WTC11 (cell line): ENCODE data around the gene CCDC88B. TPM values are rescaled to one million over a fixed set of nuclear protein-coding genes. Genes with fewer than 3 reads are reported as not detected.

Experiments
- ARID4B ChIP-seq: sonication (generic); formaldehyde crosslinking; IDR thresholded peaks from 2 replicates; pipeline ENCODE4 v1.8.0; 2023; ENCODE audit warnings: missing genetic modification reagents, mild to moderate bottlenecking, borderline replicate concordance
- ATF1 ChIP-seq: sonication (generic); formaldehyde crosslinking; IDR thresholded peaks from 2 replicates; pipeline ENCODE4 v1.8.1; 2023; ENCODE audit warnings: mild to moderate bottlenecking, moderate library complexity, missing genetic modification reagents
- ATF6 ChIP-seq: sonication (generic); formaldehyde crosslinking; IDR thresholded peaks from 2 replicates; pipeline ENCODE4 v1.8.1; 2023; ENCODE audit warnings: mild to moderate bottlenecking, missing genetic modification reagents
- CREB1 ChIP-seq: sonication (generic); formaldehyde crosslinking; IDR thresholded peaks from 2 replicates; pipeline ENCODE4 v1.8.0; 2023; ENCODE audit warnings: mild to moderate bottlenecking, missing genetic modification reagents
- FOXK1 ChIP-seq: sonication (generic); formaldehyde crosslinking; IDR thresholded peaks from 2 replicates; pipeline ENCODE4 v1.8.0; 2022; ENCODE audit warnings: mild to moderate bottlenecking, moderate library complexity, missing genetic modification reagents
- GABPB1 ChIP-seq: sonication (generic); formaldehyde crosslinking; IDR thresholded peaks from 2 replicates; pipeline ENCODE4 v1.8.1; 2023; ENCODE audit warnings: mild to moderate bottlenecking, missing genetic modification reagents
- GTF2I ChIP-seq: fragments of 250-450 bp; sonication (Bioruptor Pico); conservative IDR thresholded peaks from 2 replicates; pipeline ENCODE4 v1.4.0; 2021; ENCODE audit warnings: mild to moderate bottlenecking
- HMGA2 ChIP-seq: fragments of 250-450 bp; sonication (Bioruptor Pico); IDR thresholded peaks from 2 replicates; pipeline ENCODE4 v1.4.0; 2021; ENCODE audit warnings: mild to moderate bottlenecking, moderate library complexity
- NFATC4 ChIP-seq: fragments of 250-450 bp; sonication (Bioruptor Pico); IDR thresholded peaks from 2 replicates; pipeline ENCODE4 v1.9.0; 2021; ENCODE audit warnings: mild to moderate bottlenecking
- NFYB ChIP-seq: sonication (generic); formaldehyde crosslinking; conservative IDR thresholded peaks from 2 replicates; pipeline ENCODE4 v1.8.0; 2022; ENCODE audit warnings: low read depth, missing genetic modification reagents
- NR2C2 ChIP-seq: sonication (generic); formaldehyde crosslinking; IDR thresholded peaks from 2 replicates; pipeline ENCODE4 v1.8.0; 2022; ENCODE audit warnings: mild to moderate bottlenecking, missing genetic modification reagents
- NR3C1 ChIP-seq: sonication (generic); formaldehyde crosslinking; conservative IDR thresholded peaks from 2 replicates; pipeline ENCODE4 v1.8.1; 2023; ENCODE audit warnings: low read depth, mild to moderate bottlenecking, missing genetic modification reagents
- PRDM15 ChIP-seq: sonication (generic); formaldehyde crosslinking; IDR thresholded peaks from 2 replicates; pipeline ENCODE4 v1.8.0; 2022; ENCODE audit warnings: missing genetic modification reagents
- PRRX2 ChIP-seq: fragments of 250-450 bp; sonication (Bioruptor Pico); IDR thresholded peaks from 2 replicates; pipeline ENCODE4 v1.8.0; 2021; ENCODE audit warnings: mild to moderate bottlenecking
- RORB ChIP-seq: fragments of 250-450 bp; sonication (Bioruptor Pico); IDR thresholded peaks from 2 replicates; pipeline ENCODE4 v1.9.0; 2021; ENCODE audit warnings: mild to moderate bottlenecking
- SMAD3 ChIP-seq: sonication (generic); formaldehyde crosslinking; IDR thresholded peaks from 2 replicates; pipeline ENCODE4 v1.8.0; 2022; ENCODE audit warnings: missing genetic modification reagents, mild to moderate bottlenecking, borderline replicate concordance
- SMAD4 ChIP-seq: sonication (generic); formaldehyde crosslinking; IDR thresholded peaks from 2 replicates; pipeline ENCODE4 v1.8.0; 2022; ENCODE audit warnings: mild to moderate bottlenecking, missing genetic modification reagents
- TCF7 ChIP-seq: sonication (generic); formaldehyde crosslinking; IDR thresholded peaks from 2 replicates; pipeline ENCODE4 v1.8.0; 2022; ENCODE audit warnings: mild to moderate bottlenecking, low read depth, missing genetic modification reagents, moderate library complexity
- TEAD1 ChIP-seq: sonication (generic); formaldehyde crosslinking; IDR thresholded peaks from 2 replicates; pipeline ENCODE4 v1.8.0; 2022; ENCODE audit warnings: mild to moderate bottlenecking, missing genetic modification reagents
- USF1 ChIP-seq: sonication (generic); formaldehyde crosslinking; IDR thresholded peaks from 2 replicates; pipeline ENCODE4 v1.8.0; 2022; ENCODE audit warnings: mild to moderate bottlenecking, missing genetic modification reagents
- ZBTB21 ChIP-seq: sonication (generic); formaldehyde crosslinking; IDR thresholded peaks from 2 replicates; pipeline ENCODE4 v1.8.1; 2023; ENCODE audit warnings: mild to moderate bottlenecking, missing genetic modification reagents, borderline replicate concordance
- ZNF317 ChIP-seq: sonication (generic); formaldehyde crosslinking; IDR thresholded peaks from 2 replicates; pipeline ENCODE4 v1.8.1; 2023; ENCODE audit warnings: low read depth, mild to moderate bottlenecking, moderate library complexity, missing genetic modification reagents, borderline replicate concordance
- ZNF512 ChIP-seq: sonication (generic); formaldehyde crosslinking; IDR thresholded peaks from 2 replicates; pipeline ENCODE4 v1.8.1; 2022; ENCODE audit warnings: missing genetic modification reagents, borderline replicate concordance
- ZSCAN18 ChIP-seq: fragments of 250-450 bp; sonication (Bioruptor Pico); IDR thresholded peaks from 2 replicates; pipeline ENCODE4 v2.1.2; 2022; ENCODE audit warnings: mild to moderate bottlenecking, moderate library complexity
- total RNA-seq: library from RNA; stranded (reverse); gene quantifications from 3 replicates; pipeline ENCODE4 v1.2.3, GENCODE V29; 2021

CCDC88B gene
- total RNA-seq, 1 experiment from 2014 or later, result 17.0 TPM

- TF ChIP-seq ZNF512 (CRISPR knock-in tag), result no peak
- TF ChIP-seq GABPB1 (CRISPR knock-in tag), result no peak; the same call in 1 of the 2 replicates
- no peak for TF ChIP-seq GTF2I (CRISPR knock-in tag)
- no peak for TF ChIP-seq SMAD3
- TF ChIP-seq ZSCAN18 (CRISPR knock-in tag), result no peak
- TF ChIP-seq FOXK1 (CRISPR knock-in tag), result peak; percentile 51
- peak; percentile 65 for TF ChIP-seq TEAD1
- no peak for TF ChIP-seq NFATC4 (CRISPR knock-in tag)
- TF ChIP-seq TCF7 (CRISPR knock-in tag), result no peak
- TF ChIP-seq ATF1 (CRISPR knock-in tag), result no peak
- peak; percentile 74 for TF ChIP-seq PRDM15 (CRISPR knock-in tag)
- no peak for TF ChIP-seq NFYB
- no peak for TF ChIP-seq PRRX2 (CRISPR knock-in tag)
- TF ChIP-seq ATF6, result no peak
- peak; percentile 79 for TF ChIP-seq USF1 (CRISPR knock-in tag)
- no peak for TF ChIP-seq SMAD4 (CRISPR knock-in tag)
- TF ChIP-seq RORB (CRISPR knock-in tag), result no peak
- no peak for TF ChIP-seq ZNF317
- TF ChIP-seq NR3C1 (CRISPR knock-in tag), result no peak
- TF ChIP-seq ZBTB21 (CRISPR knock-in tag), result no peak
- TF ChIP-seq NR2C2 (CRISPR knock-in tag), result peak; percentile 90
- TF ChIP-seq HMGA2 (CRISPR knock-in tag), result no peak
- TF ChIP-seq ARID4B, result peak; percentile 38; the same call in 1 of the 2 replicates
- TF ChIP-seq CREB1 (CRISPR knock-in tag), result no peak
Measured at GRCh38 chr11:64305691-64306562, 34.1 kb upstream of the CCDC88B start (continued).
